CD14-positive monocyte (primary cell): ENCODE measurements around the gene NAP1L4. TPM values are rescaled to one million over a fixed set of nuclear protein-coding genes. Genes with fewer than 3 reads are reported as not detected.

Experiments
- DNase-seq, 3 donors: peaks; one replicate each; pipeline ENCODE4 v3.0.0-alpha.2; 2011 to 2022
- H2AFZ ChIP-seq: 2 replicates; pipeline ENCODE4 v1.6.0; 2012; ENCODE audit warnings: mild to moderate bottlenecking, low read depth, low read length, inconsistent platforms; ENCODE audit not compliant: insufficient read depth, poor library complexity, severe bottlenecking
- H3K27ac ChIP-seq, 2 donors: 1 replicate in 1 of 2; 2 replicates in 1 of 2; pipeline ENCODE4 v1.5.1; 2012 to 2013; ENCODE audit warnings: low read length in 2 of 2, control low read depth in 1 of 2, inconsistent platforms in 1 of 2, low read depth in 1 of 2, mild to moderate bottlenecking in 1 of 2
- H3K27me3 ChIP-seq, 2 donors: one replicate each; pipeline versions ENCODE4 v1.6.0 to v1.6.1; 2011 to 2013; ENCODE audit warnings: low read length in 2 of 2; ENCODE audit not compliant: control insufficient read depth in 2 of 2, insufficient read depth in 2 of 2
- H3K36me3 ChIP-seq, 2 donors: replicated peaks in 1 of 2; 1 replicate in 1 of 2; 2 replicates in 1 of 2; pipeline versions ENCODE4 v1.5.1 to v1.6.1; 2012 to 2013; ENCODE audit warnings: low read length in 2 of 2, control low read depth in 1 of 2, inconsistent platforms in 1 of 2, mild to moderate bottlenecking in 1 of 2; ENCODE audit not compliant: insufficient read depth in 2 of 2, control insufficient read depth in 1 of 2
- H3K4me1 ChIP-seq, 2 donors: 1 replicate in 1 of 2; 2 replicates in 1 of 2; pipeline versions ENCODE4 v1.5.1 to v1.6.1; 2012 to 2013; ENCODE audit warnings: low read length in 2 of 2, control low read depth in 1 of 2, inconsistent platforms in 1 of 2, mild to moderate bottlenecking in 1 of 2, moderate library complexity in 1 of 2; ENCODE audit not compliant: insufficient read depth in 2 of 2, control insufficient read depth in 1 of 2
- H3K4me2 ChIP-seq: replicated peaks from 2 replicates; pipeline ENCODE3; 2012; ENCODE audit warnings: low read length, moderate library complexity, mild to moderate bottlenecking; ENCODE audit not compliant: poor library complexity, severe bottlenecking; ENCODE audit errors: extremely low read depth
- H3K4me3 ChIP-seq, 3 experiments: fragments of 200-600 bp in 1 of 3; sonication (generic) in 1 of 3; replicated peaks in 1 of 3; 1 replicate in 2 of 3; 2 replicates in 1 of 3; pipeline ENCODE4 v1.5.1; 2011 to 2013; ENCODE audit warnings: low read length in 3 of 3, mild to moderate bottlenecking in 3 of 3, control low read depth in 2 of 3, low read depth in 2 of 3, inconsistent platforms in 1 of 3, moderate library complexity in 1 of 3
- H3K79me2 ChIP-seq: 2 replicates; pipeline ENCODE4 v1.6.0; 2012; ENCODE audit warnings: mild to moderate bottlenecking, control low read depth, inconsistent platforms, low read length, moderate library complexity; ENCODE audit not compliant: insufficient read depth
- H3K9ac ChIP-seq: 2 replicates; pipeline ENCODE4 v1.6.0; 2017; ENCODE audit warnings: low read length, mild to moderate bottlenecking; ENCODE audit not compliant: insufficient read depth, poor library complexity, severe bottlenecking
- H3K9me3 ChIP-seq, 2 donors: replicated peaks in 1 of 2; 1 replicate in 1 of 2; 2 replicates in 1 of 2; pipeline versions ENCODE4 v1.5.1 to v1.6.1; 2012 to 2013; ENCODE audit warnings: low read length in 2 of 2, control low read depth in 1 of 2; ENCODE audit not compliant: control insufficient read depth in 1 of 2, insufficient read depth in 1 of 2
- H4K20me1 ChIP-seq: 2 replicates; pipeline ENCODE4 v1.6.0; 2012; ENCODE audit warnings: mild to moderate bottlenecking, low read length, control low read depth, moderate library complexity; ENCODE audit not compliant: insufficient read depth
- H3K27ac Mint-ChIP-seq, 7 donors: one replicate each; pipeline ENCODE4 v1.8.0; 2020; ENCODE audit warnings: mild to moderate bottlenecking in 7 of 7, mixed read lengths in 7 of 7, moderate library complexity in 6 of 7, inconsistent platforms in 2 of 7
- H3K27me3 Mint-ChIP-seq, 3 donors: one replicate each; pipeline ENCODE4 v1.8.0; 2021 to 2022; ENCODE audit warnings: low read depth in 3 of 3, mild to moderate bottlenecking in 3 of 3, mixed read lengths in 3 of 3, moderate library complexity in 3 of 3, inconsistent platforms in 1 of 3
- H3K36me3 Mint-ChIP-seq, 2 donors: one replicate each; pipeline ENCODE4 v1.8.0; 2020; ENCODE audit warnings: mixed read lengths in 2 of 2, inconsistent platforms in 1 of 2, mild to moderate bottlenecking in 1 of 2
- H3K4me1 Mint-ChIP-seq: one replicate; pipeline ENCODE4 v1.8.0; 2020; ENCODE audit warnings: mild to moderate bottlenecking, mixed read lengths
- H3K4me3 Mint-ChIP-seq, 2 donors: one replicate each; pipeline ENCODE4 v1.8.0; 2020; ENCODE audit warnings: mild to moderate bottlenecking in 2 of 2, mixed read lengths in 2 of 2, moderate library complexity in 1 of 2
- H3K9me3 Mint-ChIP-seq, 7 donors: one replicate each; pipeline ENCODE4 v1.8.0; 2020 to 2022; ENCODE audit warnings: mixed read lengths in 7 of 7, mild to moderate bottlenecking in 6 of 7, moderate library complexity in 6 of 7, inconsistent platforms in 2 of 7
- WGBS: methylation state at CpG from one replicate; pipeline ENCODE4 v1.1.5; 2013; ENCODE audit warnings: missing lambda C conversion rate; ENCODE audit not compliant: insufficient coverage; 5-methylcytosine and 5-hydroxymethylcytosine counted together
- intact Hi-C, 2 donors: fragments of 100-400 bp; cut with micrococcal nuclease; formaldehyde crosslinking; loops; one replicate each; pipeline versions ENCODE4 v1.15.0 to v1.15.1; 2023
- polyA plus RNA-seq, 3 donors: library from polyadenylated mRNA; depleted of rRNA in 1 of 3; unstranded in 2 of 3; stranded (reverse) in 1 of 3; fragments of 300-500 nt in 2 of 3; fragments of >200 nt in 1 of 3; fragmentation: Illumina TruSeq in 2 of 3; gene quantifications; 1 replicate in 2 of 3; 2 replicates in 1 of 3; pipeline ENCODE4 v1.2.3, GENCODE V29; 2012 to 2021
- TF ChIP-seq, protein P1 (sequence below): fragments of 200-600 bp; IDR thresholded peaks from one replicate; pipeline ENCODE4 v1.8.0; 2022; ENCODE audit warnings: antibody characterized with exemption, mild to moderate bottlenecking

The NAP1L4 gene
- polyA plus RNA-seq, 3 donors, result 42.1 to 44.9 (median 44.9) TPM

GRCh38 chr11:2995031-2995561, 3.0 kb upstream of the NAP1L4 start:
- H3K4me1 ChIP-seq, result peaks cover 15 to 21% of the 10 kb centered on the region in 2 donors
- peaks cover 7 to 9% of the 10 kb centered on the region in 2 donors for H3K36me3 Mint-ChIP-seq
- peaks cover 20% of the 10 kb centered on the region for H3K4me1 Mint-ChIP-seq
- intact Hi-C loops, result no loop called here
- H3K4me2 ChIP-seq, result no peak overlapping the region
- H3K4me3 Mint-ChIP-seq, result no peak overlapping the region
- WGBS, result 96% methylated on average over 7 of the region's 13 CpGs
- no peak overlapping the region for H3K27ac ChIP-seq
- TF ChIP-seq, protein P1, sequence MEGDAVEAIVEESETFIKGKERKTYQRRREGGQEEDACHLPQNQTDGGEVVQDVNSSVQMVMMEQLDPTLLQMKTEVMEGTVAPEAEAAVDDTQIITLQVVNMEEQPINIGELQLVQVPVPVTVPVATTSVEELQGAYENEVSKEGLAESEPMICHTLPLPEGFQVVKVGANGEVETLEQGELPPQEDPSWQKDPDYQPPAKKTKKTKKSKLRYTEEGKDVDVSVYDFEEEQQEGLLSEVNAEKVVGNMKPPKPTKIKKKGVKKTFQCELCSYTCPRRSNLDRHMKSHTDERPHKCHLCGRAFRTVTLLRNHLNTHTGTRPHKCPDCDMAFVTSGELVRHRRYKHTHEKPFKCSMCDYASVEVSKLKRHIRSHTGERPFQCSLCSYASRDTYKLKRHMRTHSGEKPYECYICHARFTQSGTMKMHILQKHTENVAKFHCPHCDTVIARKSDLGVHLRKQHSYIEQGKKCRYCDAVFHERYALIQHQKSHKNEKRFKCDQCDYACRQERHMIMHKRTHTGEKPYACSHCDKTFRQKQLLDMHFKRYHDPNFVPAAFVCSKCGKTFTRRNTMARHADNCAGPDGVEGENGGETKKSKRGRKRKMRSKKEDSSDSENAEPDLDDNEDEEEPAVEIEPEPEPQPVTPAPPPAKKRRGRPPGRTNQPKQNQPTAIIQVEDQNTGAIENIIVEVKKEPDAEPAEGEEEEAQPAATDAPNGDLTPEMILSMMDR, result no peak
- DNase-seq, result no peak
- no peak overlapping the region for H3K9ac ChIP-seq
- no peaks in the 10 kb centered on the region for H3K9me3 ChIP-seq
- peaks cover 0 to 2% (median 1%) of the 10 kb centered on the region in 3 donors for H3K27me3 Mint-ChIP-seq
- no peak overlapping the region for H3K4me3 ChIP-seq
- no peak overlapping the region for H2AFZ ChIP-seq
- no peaks in the 10 kb centered on the region for H3K27me3 ChIP-seq
- H3K79me2 ChIP-seq, result peaks cover 17% of the 10 kb centered on the region
- H3K36me3 ChIP-seq, result peaks cover 2 to 8% of the 10 kb centered on the region in 2 donors
- H3K27ac Mint-ChIP-seq, result no peak overlapping the region
- H3K9me3 Mint-ChIP-seq, result no peaks in the 10 kb centered on the region
- H4K20me1 ChIP-seq, result no peaks in the 10 kb centered on the region

DNA sequence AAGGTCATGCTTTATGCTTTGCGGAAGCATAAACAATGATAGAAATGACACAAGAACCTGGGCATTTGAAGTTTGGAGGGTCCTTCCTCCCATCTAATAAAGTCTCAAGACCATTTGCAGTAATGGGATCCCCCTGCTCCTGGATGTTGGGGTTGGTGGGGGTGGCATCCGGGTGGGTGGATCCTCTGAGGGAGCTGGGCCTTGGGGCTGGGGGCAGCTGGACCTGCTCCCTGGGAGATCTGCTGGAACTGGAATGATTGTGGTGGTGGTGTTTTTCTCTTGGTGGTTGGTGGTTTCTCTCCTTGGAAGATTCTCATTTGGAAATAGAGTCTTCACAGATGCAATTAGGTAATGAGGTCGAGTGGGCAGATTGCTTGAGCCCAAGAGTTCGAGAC, 2.2 kb upstream of the NAP1L4 start:
- H3K9me3 ChIP-seq, result no peaks in the 10 kb centered on the region
- peaks cover 25% of the 10 kb centered on the region for H3K79me2 ChIP-seq
- H2AFZ ChIP-seq, result no peak overlapping the region
- intact Hi-C loops, result loop anchor here (5.0 kb wide), 2 partner anchors 43 to 62 kb away; no protein-coding TSS in a partner anchor
- peaks cover 0 to 2% (median 1%) of the 10 kb centered on the region in 3 donors for H3K27me3 Mint-ChIP-seq
- H3K4me2 ChIP-seq, result no peak overlapping the region
- no CpG with 5 or more reads among the region's 4 CpGs for WGBS
- no peaks in the 10 kb centered on the region for H3K9me3 Mint-ChIP-seq
- no peak overlapping the region for H3K4me3 ChIP-seq
- H3K9ac ChIP-seq, result no peak overlapping the region
- peaks cover 1 to 2% of the 10 kb centered on the region in 2 donors for H3K36me3 Mint-ChIP-seq
- peaks cover 0 to under 1% of the 10 kb centered on the region in 2 donors for H3K36me3 ChIP-seq
- TF ChIP-seq, protein P1, result no peak
- peaks cover 21 to 29% of the 10 kb centered on the region in 2 donors for H3K4me1 ChIP-seq
- no peak overlapping the region for H3K27ac ChIP-seq
- no peak overlapping the region for H3K4me3 Mint-ChIP-seq
- H3K4me1 Mint-ChIP-seq, result peaks cover 27% of the 10 kb centered on the region
- H3K27me3 ChIP-seq, result no peaks in the 10 kb centered on the region
- no peak for DNase-seq
- H4K20me1 ChIP-seq, result peaks cover 4% of the 10 kb centered on the region
- H3K27ac Mint-ChIP-seq, result no peak overlapping the region
